Measurements from ENCODE around the gene TSPAN3.

The TSPAN3 gene

DNA sequence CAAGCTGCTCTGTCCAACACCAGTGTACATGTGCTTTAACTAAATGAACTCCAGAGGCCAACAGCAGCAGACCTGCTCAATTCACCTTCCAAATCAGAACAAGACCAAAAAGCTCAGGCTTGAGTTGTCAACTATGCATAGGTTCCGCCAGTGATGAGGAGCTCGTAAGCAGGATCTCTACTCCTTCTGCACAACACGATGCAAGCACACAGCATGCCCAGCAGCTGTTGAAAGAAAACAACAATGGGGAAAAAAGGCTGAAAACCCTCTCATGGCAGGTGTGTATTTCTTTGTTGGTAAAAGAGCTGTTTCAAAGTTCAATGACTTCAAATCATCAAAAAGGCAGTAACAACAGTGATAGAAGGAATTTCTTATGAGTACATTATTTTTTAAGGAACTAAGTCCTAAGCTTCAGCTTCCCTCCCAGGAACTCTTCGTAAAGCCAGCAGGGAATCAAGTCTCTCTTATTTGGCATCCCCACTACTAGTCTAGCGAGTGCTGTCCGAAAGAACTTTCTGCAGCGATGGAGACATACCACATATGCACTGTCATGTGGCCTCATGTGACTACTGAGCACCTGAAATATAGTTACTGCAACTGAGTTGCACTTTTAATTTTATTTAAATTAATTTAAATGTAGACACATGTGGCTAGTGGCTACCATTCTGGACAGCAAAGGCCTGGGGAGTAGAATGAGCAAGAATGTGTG, 24.1 kb downstream of the TSPAN3 start:
- Mint-ChIP-seq H3K4me1 (peaks cover 9% of the 10 kb centered on the region), H3K27ac (peak overlapping the region in 1 of 2 donors; percentile 39), H3K9me3 (no peaks in the 10 kb centered on the region), H3K4me3 (no peak overlapping the region), H3K27me3 (no peaks in the 10 kb centered on the region)
- ATAC-seq (no peak), DNase-seq (no peak)

DNA sequence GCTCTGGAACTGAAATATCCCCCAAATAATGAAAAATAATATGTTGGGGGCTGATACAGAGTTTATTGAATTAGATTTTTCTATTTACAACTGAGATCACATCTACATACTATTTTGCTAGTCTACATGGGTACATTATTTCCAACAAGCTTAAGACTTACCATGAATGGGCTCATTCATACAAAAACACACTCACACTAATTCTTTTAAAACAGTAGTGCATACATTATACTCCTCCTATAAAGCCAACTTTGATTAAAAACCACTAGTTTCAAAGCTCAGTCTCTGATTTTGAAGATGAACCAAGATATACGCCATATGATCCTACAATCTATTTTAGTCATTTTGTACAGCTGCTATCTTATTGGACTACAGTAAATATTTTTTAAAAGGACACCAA, 24.9 kb downstream of the TSPAN3 start:
- no peak for DNase-seq
- H3K9me3 Mint-ChIP-seq, result no peaks in the 10 kb centered on the region
- H3K4me3 Mint-ChIP-seq, result no peak overlapping the region
- peaks cover 9% of the 10 kb centered on the region for H3K4me1 Mint-ChIP-seq
- ATAC-seq, result no peak
- no peak overlapping the region for H3K27ac Mint-ChIP-seq
- no peaks in the 10 kb centered on the region for H3K27me3 Mint-ChIP-seq

DNA sequence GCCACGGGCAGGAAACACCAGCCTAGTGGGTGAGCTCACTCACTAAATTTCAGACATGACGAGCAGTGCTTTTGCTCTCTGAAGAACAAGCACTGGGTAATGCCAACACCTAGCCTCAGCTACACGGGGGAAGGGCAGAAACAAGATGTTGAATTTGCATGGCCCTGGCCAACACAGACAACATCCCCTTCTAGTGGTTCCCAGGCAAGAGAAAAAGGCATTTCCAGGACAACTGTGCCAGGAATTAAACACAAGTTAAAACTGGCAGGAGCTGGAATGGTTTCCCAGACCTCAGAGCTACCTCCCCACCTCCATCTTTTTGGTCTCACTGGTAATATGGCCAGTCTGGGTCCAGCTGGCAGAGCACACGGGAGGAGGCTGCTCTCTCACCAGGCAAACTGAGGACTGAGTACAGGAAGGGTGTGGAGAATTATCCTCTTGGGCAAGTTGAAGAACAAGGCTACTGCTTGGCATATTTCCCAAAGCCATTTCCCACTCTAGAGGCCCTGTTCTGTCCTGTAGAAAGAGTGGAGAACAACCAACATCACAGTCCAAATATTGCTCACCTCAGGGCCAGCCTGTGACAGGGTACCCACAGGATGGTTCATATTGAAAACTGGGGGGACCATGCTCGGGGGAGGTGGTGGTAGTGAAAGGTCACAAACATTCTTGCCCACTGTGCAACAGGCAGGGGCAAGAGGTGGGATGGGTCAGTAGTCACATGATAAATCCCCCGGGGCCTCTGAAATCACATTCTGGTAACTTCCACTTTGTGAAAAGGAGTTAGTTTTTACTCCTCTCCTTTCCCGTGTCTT, 26.5 kb downstream of the TSPAN3 start:
- Mint-ChIP-seq H3K27me3 (no peaks in the 10 kb centered on the region), H3K4me3 (no peak overlapping the region), H3K4me1 (peaks cover 9% of the 10 kb centered on the region), H3K27ac (peak overlapping the region in 1 of 2 donors; percentile 74), H3K9me3 (no peaks in the 10 kb centered on the region)
- peak; percentile 24 for ATAC-seq
- DNase-seq, result no peak

DNA sequence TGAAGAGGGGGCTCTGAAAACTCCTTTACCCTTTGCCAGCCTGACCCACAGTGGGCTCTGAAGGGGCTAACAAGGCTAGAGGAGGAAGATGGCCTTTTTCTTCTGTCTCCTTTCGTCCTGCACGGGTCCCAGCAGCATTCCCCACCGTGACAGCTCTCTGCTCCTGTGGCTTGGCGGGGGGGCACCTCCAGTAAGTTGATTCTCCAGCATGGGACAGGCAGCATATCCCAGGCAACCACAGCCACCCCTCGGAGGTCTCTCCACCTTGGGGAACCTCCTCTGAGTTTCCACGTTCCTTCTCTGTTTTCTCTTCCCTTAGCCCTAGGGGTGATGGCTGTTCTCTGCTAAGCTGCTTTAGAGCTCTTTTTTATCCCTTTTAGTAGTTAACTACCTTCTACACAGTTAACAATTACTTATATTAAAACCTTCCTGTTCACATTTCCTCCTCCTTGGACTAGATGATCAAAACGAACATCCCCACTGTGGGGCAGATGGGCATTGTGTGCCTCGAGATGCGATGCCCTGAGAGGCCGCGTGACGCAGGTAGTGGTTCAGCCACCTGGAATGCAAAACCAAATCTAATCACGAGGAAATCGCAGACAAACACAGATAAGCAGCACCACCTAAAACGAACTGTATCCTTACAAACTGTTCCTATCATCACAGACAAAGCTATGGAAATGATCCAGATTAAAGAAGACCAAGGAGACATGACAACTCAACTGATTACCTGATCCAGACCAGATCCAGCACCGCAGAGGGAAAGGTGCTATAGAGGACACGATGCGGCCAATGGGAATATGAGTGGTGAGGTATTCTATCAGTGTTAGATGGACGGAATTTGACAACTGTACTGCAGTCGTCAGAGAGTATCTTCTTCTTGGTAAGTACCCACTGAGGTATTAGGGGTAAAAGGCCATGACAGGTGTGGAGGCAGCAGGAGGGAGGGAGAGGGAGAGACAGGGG, 27.7 kb downstream of the TSPAN3 start:
- Mint-ChIP-seq H3K9me3 (no peaks in the 10 kb centered on the region), H3K27ac (peak overlapping the region in 1 of 2 donors; percentile 30), H3K4me1 (peaks cover 9% of the 10 kb centered on the region), H3K27me3 (no peaks in the 10 kb centered on the region), H3K4me3 (no peak overlapping the region)
- DNase-seq, result no peak
- no peak for ATAC-seq

DNA sequence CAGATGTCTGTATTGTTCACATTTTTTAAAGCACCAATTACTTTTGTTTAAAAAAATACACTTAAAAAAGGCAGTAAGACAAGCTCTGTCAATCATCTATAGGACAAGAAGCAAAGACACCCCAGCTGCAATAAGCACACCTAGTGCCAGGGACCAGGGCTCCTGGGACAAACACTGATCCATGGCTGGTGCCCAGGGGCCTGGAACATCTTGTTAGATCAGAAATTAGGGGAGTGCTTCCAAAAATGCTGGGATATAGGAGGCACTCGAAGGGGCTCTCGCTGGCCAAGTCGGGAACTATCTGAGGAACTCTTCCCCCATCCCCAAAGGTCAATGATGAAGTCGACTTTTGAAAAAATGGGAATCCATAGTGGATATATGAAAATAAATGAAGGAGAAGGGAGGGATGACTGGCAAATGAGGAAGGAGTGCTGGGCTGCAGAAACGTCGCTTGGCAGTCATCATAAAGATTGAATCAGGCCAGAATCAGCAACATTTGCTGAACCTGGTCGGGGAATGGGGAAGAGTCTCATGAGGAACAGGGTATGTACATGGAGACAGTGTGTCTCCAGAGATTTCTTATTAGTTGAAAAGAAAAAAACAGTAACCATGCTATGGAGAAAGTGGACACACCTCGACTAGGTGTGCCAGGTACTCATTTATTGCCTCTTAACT, 28.5 kb downstream of the TSPAN3 start:
- Mint-ChIP-seq H3K27ac (peak overlapping the region in 1 of 2 donors; percentile 17), H3K27me3 (no peaks in the 10 kb centered on the region), H3K4me1 (peaks cover 15% of the 10 kb centered on the region), H3K9me3 (peaks cover 0 to 4% of the 10 kb centered on the region in 2 donors), H3K4me3 (no peak overlapping the region)
- ATAC-seq (no peak), DNase-seq (no peak)

DNA sequence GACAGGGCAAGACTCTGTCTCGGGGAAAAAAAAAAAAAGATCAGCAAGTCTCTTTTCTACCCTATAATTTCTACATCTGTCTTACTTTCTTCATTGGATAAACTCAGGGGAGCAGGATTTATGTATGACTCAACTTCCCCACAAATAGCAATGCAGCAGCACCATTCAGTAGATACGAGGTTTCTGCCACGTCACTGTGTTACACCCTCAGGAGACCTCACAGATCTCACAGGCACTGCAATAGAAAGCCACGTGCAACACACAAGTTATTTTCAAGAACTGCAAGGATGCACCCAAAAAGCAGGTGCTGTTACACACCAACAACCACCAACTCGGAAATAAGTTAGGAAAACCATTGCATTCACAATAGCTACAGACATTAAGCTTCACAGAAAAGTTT, 30.2 kb downstream of the TSPAN3 start:
- no peak for ATAC-seq
- H3K9me3 Mint-ChIP-seq, result peaks cover 0 to 8% of the 10 kb centered on the region in 2 donors
- H3K4me3 Mint-ChIP-seq, result no peak overlapping the region
- no peaks in the 10 kb centered on the region for H3K27me3 Mint-ChIP-seq
- DNase-seq, result no peak
- peak overlapping the region in 1 of 2 donors; percentile 79 for H3K27ac Mint-ChIP-seq
- peaks cover 30% of the 10 kb centered on the region for H3K4me1 Mint-ChIP-seq

DNA sequence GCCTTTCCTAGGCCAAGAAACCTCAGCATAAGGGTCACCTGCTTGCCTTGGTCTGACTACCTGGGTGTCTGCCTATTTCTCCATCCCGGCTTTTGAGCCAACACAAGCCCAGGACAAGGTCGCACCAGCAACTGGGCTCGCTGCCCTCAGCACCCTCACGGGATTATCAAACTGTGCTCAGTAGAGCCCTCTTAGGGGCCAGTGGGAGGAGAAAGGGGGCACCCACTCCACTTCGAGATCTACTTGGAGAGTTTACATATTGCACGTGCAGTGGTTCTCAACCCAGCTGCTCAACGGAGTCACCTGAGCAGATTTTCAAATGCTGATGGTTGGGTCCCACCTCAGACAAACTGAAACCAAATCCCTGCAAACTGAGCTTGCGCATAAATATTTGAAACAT, 31.1 kb downstream of the TSPAN3 start:
- Mint-ChIP-seq H3K4me1 (peaks cover 24% of the 10 kb centered on the region), H3K27ac (no peak overlapping the region)
- no peak for ATAC-seq

DNA sequence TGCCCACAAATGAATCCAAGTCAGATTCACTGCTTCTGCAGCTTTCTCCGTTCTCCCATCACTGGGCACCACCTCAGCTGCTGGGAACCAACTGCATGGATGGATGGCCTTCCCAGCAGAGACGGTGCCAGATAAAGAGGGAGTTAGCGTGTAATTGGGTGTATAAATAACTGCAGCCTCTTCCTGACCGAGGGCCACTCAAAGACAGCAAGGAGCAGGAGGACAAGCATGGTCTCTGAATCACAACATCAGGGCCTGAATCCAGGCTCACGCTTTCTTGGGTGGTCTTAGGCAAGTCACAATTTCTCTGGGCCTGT, 31.7 kb downstream of the TSPAN3 start:
- Mint-ChIP-seq H3K27me3 (no peaks in the 10 kb centered on the region), H3K9me3 (peaks cover 0 to 8% of the 10 kb centered on the region in 2 donors), H3K4me3 (no peak overlapping the region), H3K27ac (no peak overlapping the region), H3K4me1 (peaks cover 29% of the 10 kb centered on the region)
- ATAC-seq (no peak), DNase-seq (no peak)

More for the DNA sequence above, 31.1 kb downstream of the TSPAN3 start:
- no peak for DNase-seq
- no peaks in the 10 kb centered on the region for H3K27me3 Mint-ChIP-seq
- H3K9me3 Mint-ChIP-seq, result peaks cover 0 to 8% of the 10 kb centered on the region in 2 donors
- H3K4me3 Mint-ChIP-seq, result no peak overlapping the region

DNA sequence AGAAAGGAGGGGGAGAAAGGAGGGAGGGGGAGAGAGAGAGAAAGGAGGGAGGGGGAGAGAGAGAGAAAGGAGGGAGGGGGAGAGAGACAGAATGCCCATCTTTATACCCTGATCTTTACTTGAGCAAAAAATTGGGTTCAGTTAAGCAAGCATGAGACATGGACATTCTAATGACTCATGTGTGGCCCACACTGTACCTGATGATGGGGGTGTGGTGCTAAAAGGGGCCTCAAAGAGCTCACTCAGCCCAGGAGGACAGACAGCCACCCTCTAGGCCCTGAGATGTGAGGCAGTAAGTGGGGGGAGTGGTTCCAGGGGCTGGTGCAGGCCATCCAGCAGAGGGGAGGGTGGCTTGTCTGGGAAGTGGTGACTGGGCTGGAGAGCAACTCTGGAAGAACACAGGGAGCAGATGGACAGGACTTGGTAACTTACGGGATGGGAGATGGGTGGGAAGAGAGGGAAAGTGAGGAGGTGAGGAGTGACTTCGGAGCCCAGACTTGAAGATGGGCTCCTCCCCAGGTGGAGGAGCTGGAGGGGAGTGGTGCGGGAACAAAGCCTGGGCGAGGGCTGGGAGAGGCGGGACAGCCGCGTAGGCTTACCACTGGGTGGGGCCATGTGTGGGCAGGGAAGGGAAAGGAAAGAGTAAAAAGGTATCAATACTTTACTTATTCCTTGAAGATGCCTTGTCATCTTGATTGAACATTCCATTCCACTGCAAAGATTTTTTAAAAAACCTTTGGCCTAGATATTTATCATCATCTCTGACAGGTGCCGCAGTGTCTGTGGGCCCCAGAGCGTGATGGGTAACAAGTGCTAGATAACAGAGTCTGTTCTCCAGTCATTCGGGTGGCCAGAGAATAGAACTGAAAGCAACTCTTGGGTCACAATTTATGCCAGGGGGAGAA, 32.3 kb downstream of the TSPAN3 start:
- no peak overlapping the region for H3K27ac Mint-ChIP-seq
- H3K4me3 Mint-ChIP-seq, result no peak overlapping the region
- DNase-seq, result peak in 1 of 2 donors; percentile 37
- H3K9me3 Mint-ChIP-seq, result peaks cover 0 to 8% of the 10 kb centered on the region in 2 donors
- peak; percentile 80 for ATAC-seq
- H3K4me1 Mint-ChIP-seq, result peaks cover 29% of the 10 kb centered on the region
- no peaks in the 10 kb centered on the region for H3K27me3 Mint-ChIP-seq

DNA sequence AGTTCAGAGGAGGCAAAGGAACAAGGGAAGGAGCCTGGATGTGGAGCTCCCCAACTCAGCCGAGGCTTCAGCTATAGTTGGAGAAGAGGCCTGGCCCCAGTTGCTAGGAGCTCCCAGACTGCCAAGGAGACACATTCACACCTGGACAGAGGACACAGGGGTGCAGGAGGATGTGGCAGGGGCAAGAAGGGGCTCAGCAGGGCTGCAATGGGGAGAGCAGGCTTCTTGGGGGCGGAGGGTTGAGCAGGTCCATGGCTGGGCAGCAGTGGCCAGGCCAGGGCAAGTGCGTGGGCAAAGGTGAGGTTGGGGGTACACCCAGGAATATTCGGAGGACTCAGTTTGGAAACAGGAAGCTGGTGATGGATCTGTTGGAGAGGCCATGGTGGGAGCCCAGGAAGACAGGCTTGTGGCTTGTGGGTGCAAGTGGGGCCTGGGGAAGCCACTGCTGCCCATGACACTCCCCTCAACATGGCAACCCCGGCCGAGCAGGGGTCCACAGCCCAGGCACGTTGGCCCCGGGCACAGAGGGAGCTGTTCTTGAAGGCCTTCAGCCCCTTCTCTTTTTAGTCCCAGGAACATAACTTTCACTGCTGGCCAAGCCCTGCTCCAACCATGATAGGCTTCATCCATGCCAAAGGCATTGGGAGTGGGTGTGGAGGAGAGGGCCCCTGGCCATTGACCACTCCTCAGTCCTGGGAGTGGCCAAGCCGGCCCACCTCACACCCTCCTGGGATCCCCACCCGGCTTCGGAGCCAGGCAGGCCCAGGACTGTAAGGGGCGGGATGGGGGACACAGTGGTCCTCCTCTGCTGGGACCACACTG, 33.3 kb downstream of the TSPAN3 start:
- Mint-ChIP-seq H3K9me3 (peaks cover 0 to 8% of the 10 kb centered on the region in 2 donors), H3K4me1 (peaks cover 29% of the 10 kb centered on the region), H3K27ac (peak overlapping the region; percentile 40 to 94), H3K4me3 (peak overlapping the region in 1 of 2 donors; percentile 48), H3K27me3 (no peaks in the 10 kb centered on the region)
- no peak for DNase-seq
- ATAC-seq, result no peak

DNA sequence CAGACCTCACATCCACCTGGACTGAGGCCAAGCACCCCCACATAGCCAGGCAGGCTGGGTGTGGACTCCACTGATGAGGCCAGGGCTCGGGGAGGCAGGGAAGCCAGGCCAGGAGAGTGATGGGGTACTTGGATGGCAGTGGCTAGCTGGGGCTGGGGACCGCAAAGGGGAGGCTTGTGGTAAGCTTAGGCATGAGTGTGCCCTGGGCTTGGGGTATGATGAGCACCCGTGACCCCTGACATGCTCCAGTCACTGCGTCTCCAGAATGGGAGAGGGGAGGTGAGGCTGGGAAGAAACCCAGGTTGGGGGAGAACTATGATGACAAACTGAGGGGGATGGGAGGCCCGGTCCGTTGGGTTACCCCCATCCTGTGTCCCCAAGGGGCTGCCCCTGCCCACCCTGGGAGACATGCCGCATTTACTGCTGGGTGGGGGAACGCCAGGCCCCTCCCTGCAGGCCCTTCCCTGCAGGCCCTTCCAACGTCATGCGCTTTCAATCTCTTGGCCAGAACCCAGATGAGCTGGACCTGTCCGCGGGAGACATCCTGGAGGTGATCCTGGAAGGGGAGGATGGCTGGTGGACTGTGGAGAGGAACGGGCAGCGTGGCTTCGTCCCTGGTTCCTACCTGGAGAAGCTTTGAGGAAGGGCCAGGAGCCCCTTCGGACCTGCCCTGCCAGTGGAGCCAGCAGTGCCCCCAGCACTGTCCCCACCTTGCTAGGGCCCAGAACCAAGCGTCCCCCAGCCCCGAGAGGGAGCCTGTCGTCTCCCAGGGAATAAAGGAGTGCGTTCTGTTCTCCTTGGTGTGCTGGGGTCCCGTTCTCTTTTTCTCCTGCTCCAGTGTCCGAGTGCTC, 34.1 kb downstream of the TSPAN3 start:
- Mint-ChIP-seq H3K9me3 (peaks cover 0 to 8% of the 10 kb centered on the region in 2 donors), H3K4me3 (no peak overlapping the region), H3K27ac (peak overlapping the region; percentile 40 to 94), H3K27me3 (no peaks in the 10 kb centered on the region), H3K4me1 (peaks cover 32% of the 10 kb centered on the region)
- DNase-seq (peak in 1 of 2 donors; percentile 11), ATAC-seq (no peak)

DNA sequence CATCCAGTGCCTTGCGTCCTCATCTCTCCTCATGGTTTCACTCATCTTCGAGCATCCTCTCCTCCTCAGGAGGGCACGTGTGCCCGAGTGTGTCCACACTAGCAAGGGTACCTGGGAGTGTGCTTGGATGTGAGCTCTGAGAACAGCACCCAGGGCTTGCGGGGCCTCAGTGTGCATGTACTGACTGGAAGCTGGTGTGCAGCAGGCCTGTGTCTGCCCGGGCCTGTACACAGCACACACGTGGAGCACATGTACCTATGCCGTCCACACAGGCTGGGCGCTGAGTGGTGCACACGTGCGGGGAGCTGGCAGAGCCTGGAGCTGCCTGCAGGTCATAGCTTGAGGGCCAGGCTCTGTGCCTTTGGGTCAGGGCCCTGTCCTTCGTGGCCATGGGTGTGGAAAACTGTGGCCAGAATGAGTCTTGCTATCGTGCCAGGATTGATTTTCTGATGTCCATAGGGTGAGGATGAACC, 34.9 kb downstream of the TSPAN3 start:
- Mint-ChIP-seq H3K9me3 (peaks cover 0 to 8% of the 10 kb centered on the region in 2 donors), H3K4me1 (peaks cover 39% of the 10 kb centered on the region), H3K4me3 (no peak overlapping the region), H3K27me3 (no peaks in the 10 kb centered on the region), H3K27ac (peak overlapping the region in 1 of 2 donors; percentile 94)
- ATAC-seq (no peak), DNase-seq (no peak)

DNA sequence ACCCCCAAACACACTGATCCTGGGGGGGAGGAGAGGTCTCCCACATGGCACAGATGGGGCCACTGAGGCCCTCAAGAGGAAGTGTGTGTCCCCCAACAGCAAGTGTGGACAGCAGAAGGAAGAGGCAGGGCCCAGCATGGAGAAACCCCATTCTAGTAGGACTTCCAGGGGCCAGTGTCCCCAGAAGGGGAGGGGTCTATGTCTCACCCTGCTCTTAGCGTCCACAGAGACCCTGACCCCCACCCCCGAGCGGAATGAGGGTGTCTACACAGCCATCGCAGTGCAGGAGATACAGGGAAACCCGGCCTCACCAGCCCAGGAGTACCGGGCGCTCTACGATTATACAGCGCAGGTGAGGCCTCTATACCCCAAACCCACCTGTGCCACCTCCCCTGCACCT, 35.3 kb downstream of the TSPAN3 start:
- H3K27ac Mint-ChIP-seq, result peak overlapping the region in 1 of 2 donors; percentile 71
- H3K4me3 Mint-ChIP-seq, result no peak overlapping the region
- peaks cover 43% of the 10 kb centered on the region for H3K4me1 Mint-ChIP-seq
- peaks cover 0 to 8% of the 10 kb centered on the region in 2 donors for H3K9me3 Mint-ChIP-seq
- DNase-seq (peak in 1 of 2 donors; percentile 10), ATAC-seq (no peak)
- H3K27me3 Mint-ChIP-seq, result no peaks in the 10 kb centered on the region

Measured in stimulated activated naive CD8-positive, alpha-beta T cell treated with anti-CD3 and anti-CD28 coated beads, Interleukin-15, amount 100 ng/mL, for 72 hours (primary cell).